KMS-11 (cell line): Measurements from ENCODE around the gene RBM28.

Experiments used
- H2AFZ ChIP-seq: fragments of 200-600 bp; sonication (generic); 2 replicates; pipeline ENCODE4 v1.6.1; 2016; ENCODE audit warnings: antibody characterized with exemption, mixed run types, low read depth
- H3K27ac ChIP-seq: fragments of 200-600 bp; sonication (generic); 2 replicates; pipeline ENCODE4 v1.6.1; 2016; ENCODE audit warnings: mild to moderate bottlenecking, mixed run types
- H3K27me3 ChIP-seq: fragments of 200-600 bp; sonication (generic); 2 replicates; pipeline ENCODE4 v1.6.1; 2017; ENCODE audit warnings: mild to moderate bottlenecking, low read depth, mixed run types, moderate library complexity; ENCODE audit not compliant: insufficient read depth
- H3K36me3 ChIP-seq: fragments of 200-600 bp; sonication (generic); 2 replicates; pipeline ENCODE4 v1.6.1; 2017; ENCODE audit warnings: mild to moderate bottlenecking, mixed run types; ENCODE audit not compliant: insufficient read depth
- H3K4me1 ChIP-seq: fragments of 200-600 bp; sonication (generic); 2 replicates; pipeline ENCODE4 v1.6.1; 2016; ENCODE audit warnings: mild to moderate bottlenecking, low read depth, mixed run types; ENCODE audit not compliant: poor library complexity, severe bottlenecking
- H3K4me2 ChIP-seq: fragments of 200-600 bp; sonication (generic); 2 replicates; pipeline ENCODE4 v1.7.0; 2016; ENCODE audit warnings: mild to moderate bottlenecking, mixed run types
- H3K4me3 ChIP-seq: fragments of 200-600 bp; sonication (generic); IDR thresholded peaks from 2 replicates; pipeline ENCODE4 v1.6.1; 2017; ENCODE audit warnings: low read depth, low read length, mixed read lengths; ENCODE audit not compliant: insufficient read depth
- H3K79me2 ChIP-seq: fragments of 200-600 bp; sonication (generic); 2 replicates; pipeline ENCODE4 v1.6.1; 2016; ENCODE audit warnings: low read depth, mixed run types; ENCODE audit not compliant: insufficient read depth
- H3K9ac ChIP-seq: fragments of 200-600 bp; sonication (generic); 2 replicates; pipeline ENCODE4 v1.6.1; 2016; ENCODE audit warnings: mild to moderate bottlenecking, mixed run types
- H4K20me1 ChIP-seq: fragments of 200-600 bp; sonication (generic); 2 replicates; pipeline ENCODE4 v1.6.1; 2016; ENCODE audit warnings: mild to moderate bottlenecking, mixed run types; ENCODE audit not compliant: insufficient read depth
- CTCF ChIP-seq: fragments of 200-600 bp; sonication (generic); conservative IDR thresholded peaks from 2 replicates; pipeline ENCODE4 v1.6.1; 2017; ENCODE audit warnings: low read depth, mild to moderate bottlenecking, antibody characterized with exemption, low read length, moderate library complexity, mixed read lengths

Gene RBM28

GRCh38 chr7:128353610-128354009, 9.9 kb upstream of the RBM28 start:
- H3K9ac ChIP-seq, result no peak overlapping the region
- no peaks in the 10 kb centered on the region for H3K79me2 ChIP-seq
- H3K36me3 ChIP-seq, result no peaks in the 10 kb centered on the region
- no peaks in the 10 kb centered on the region for H3K4me1 ChIP-seq
- no peak overlapping the region for H3K4me3 ChIP-seq
- H3K4me2 ChIP-seq, result no peak overlapping the region
- H3K27me3 ChIP-seq, result peaks cover 17% of the 10 kb centered on the region; the same call in 1 of the 2 replicates
- H2AFZ ChIP-seq, result no peak overlapping the region
- H4K20me1 ChIP-seq, result no peaks in the 10 kb centered on the region
- no peak for TF ChIP-seq CTCF
- H3K27ac ChIP-seq, result no peak overlapping the region

GRCh38 chr7:128353189-128353588, 9.5 kb upstream of the RBM28 start:
- no peaks in the 10 kb centered on the region for H4K20me1 ChIP-seq

GRCh38 chr7:128352636-128353035, 8.9 kb upstream of the RBM28 start:
- Histone ChIP-seq H2AFZ (no peak overlapping the region), H3K36me3 (no peaks in the 10 kb centered on the region), H3K9ac (no peak overlapping the region), H3K4me3 (no peak overlapping the region), H3K79me2 (no peaks in the 10 kb centered on the region), H3K27ac (no peak overlapping the region), H4K20me1 (no peaks in the 10 kb centered on the region), H3K4me1 (peaks cover 1% of the 10 kb centered on the region), H3K4me2 (no peak overlapping the region), H3K27me3 (peaks cover 7% of the 10 kb centered on the region; the same call in 1 of the 2 replicates)
- TF ChIP-seq CTCF, result no peak

More at GRCh38 chr7:128353189-128353588, 9.5 kb upstream of the RBM28 start:
- Histone ChIP-seq H3K79me2 (no peaks in the 10 kb centered on the region), H3K27me3 (peaks cover 13% of the 10 kb centered on the region; the same call in 1 of the 2 replicates), H3K27ac (no peak overlapping the region), H3K9ac (no peak overlapping the region), H3K4me2 (no peak overlapping the region), H3K4me1 (no peaks in the 10 kb centered on the region), H2AFZ (no peak overlapping the region), H3K4me3 (no peak overlapping the region), H3K36me3 (no peaks in the 10 kb centered on the region)
- no peak for TF ChIP-seq CTCF

GRCh38 chr7:128352153-128352537, 8.4 kb upstream of the RBM28 start:
- no peaks in the 10 kb centered on the region for H4K20me1 ChIP-seq
- no peak overlapping the region for H3K4me2 ChIP-seq
- H3K4me3 ChIP-seq, result no peak overlapping the region
- H3K4me1 ChIP-seq, result peaks cover 6% of the 10 kb centered on the region
- no peak overlapping the region for H3K9ac ChIP-seq
- H3K79me2 ChIP-seq, result no peaks in the 10 kb centered on the region
- TF ChIP-seq CTCF, result no peak
- H3K27ac ChIP-seq, result no peak overlapping the region
- no peak overlapping the region for H2AFZ ChIP-seq
- peaks cover 5% of the 10 kb centered on the region; the same call in 1 of the 2 replicates for H3K27me3 ChIP-seq
- no peaks in the 10 kb centered on the region for H3K36me3 ChIP-seq
